Measurements from ENCODE around the gene MPPED2.

Gene MPPED2

DNA sequence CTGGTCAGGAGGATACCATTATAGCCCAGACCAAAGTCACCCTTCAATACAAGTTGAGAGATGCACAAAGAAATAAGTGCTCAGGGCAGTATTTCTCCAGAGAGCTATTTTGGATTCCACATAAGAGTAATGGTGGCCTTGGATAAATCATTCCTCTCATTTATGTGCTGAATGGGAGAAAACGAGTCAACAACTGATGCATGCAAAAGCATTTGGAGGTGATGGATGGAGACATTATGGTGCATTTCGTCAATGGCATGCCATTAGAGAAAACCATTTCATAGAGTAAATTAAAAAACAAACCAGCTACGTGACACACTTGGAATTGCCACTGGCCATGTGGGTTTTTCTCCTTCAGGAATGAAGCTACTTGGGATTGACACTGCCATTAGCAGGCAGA is 182.0 kb downstream of the MPPED2 start:
- DNase-seq (ENCODE audit: low read depth): no peak
- no peak overlapping the region for H3K4me3 ChIP-seq (ENCODE audit: low read depth, low read length)
- TF ChIP-seq MYC (IDR thresholded peaks at IDR 0.05; ENCODE audit: low read depth, low read length) (no peak), POLR2A (IDR thresholded peaks at IDR 0.05; ENCODE audit: extremely low read depth, insufficient read length) (no peak), MAX (IDR thresholded peaks at IDR 0.05; ENCODE audit: low read depth, low read length) (no peak)
- TF ChIP-seq, protein P1, sequence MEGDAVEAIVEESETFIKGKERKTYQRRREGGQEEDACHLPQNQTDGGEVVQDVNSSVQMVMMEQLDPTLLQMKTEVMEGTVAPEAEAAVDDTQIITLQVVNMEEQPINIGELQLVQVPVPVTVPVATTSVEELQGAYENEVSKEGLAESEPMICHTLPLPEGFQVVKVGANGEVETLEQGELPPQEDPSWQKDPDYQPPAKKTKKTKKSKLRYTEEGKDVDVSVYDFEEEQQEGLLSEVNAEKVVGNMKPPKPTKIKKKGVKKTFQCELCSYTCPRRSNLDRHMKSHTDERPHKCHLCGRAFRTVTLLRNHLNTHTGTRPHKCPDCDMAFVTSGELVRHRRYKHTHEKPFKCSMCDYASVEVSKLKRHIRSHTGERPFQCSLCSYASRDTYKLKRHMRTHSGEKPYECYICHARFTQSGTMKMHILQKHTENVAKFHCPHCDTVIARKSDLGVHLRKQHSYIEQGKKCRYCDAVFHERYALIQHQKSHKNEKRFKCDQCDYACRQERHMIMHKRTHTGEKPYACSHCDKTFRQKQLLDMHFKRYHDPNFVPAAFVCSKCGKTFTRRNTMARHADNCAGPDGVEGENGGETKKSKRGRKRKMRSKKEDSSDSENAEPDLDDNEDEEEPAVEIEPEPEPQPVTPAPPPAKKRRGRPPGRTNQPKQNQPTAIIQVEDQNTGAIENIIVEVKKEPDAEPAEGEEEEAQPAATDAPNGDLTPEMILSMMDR (IDR thresholded peaks at IDR 0.05; ENCODE audit: low read depth, low read length): no peak

- no peak overlapping the region for H3K4me3 ChIP-seq (ENCODE audit: low read depth, low read length)
- TF ChIP-seq POLR2A (IDR thresholded peaks at IDR 0.05; ENCODE audit: extremely low read depth, insufficient read length) (no peak), MAX (IDR thresholded peaks at IDR 0.05; ENCODE audit: low read depth, low read length) (no peak), MYC (IDR thresholded peaks at IDR 0.05; ENCODE audit: low read depth, low read length) (no peak)
- TF ChIP-seq, protein P1 (IDR thresholded peaks at IDR 0.05; ENCODE audit: low read depth, low read length): no peak
- no peak for DNase-seq (ENCODE audit: low read depth)
Measured at GRCh38 chr11:30395751-30396150, 190.4 kb downstream of the MPPED2 start.

DNA sequence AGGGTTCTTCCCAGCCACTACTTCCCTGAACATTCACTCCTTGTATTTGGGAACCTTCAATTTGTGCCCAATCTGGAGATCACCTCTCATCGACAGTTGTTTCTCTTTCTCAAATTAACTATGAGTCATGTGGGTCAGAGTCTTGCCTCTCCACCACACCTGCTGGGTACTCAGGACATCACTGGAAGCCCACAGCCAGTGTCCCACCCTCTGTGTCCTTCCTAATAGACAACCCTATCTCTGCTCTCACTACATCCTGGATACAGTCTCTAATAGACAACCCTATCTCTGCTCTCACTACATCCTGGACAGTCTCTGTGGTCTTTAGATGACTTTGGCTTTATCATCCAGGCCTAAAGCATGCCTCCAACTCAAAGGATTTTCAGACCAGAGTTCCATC is 193.1 kb downstream of the MPPED2 start:
- TF ChIP-seq POLR2A (IDR thresholded peaks at IDR 0.05; ENCODE audit: extremely low read depth, insufficient read length): no peak
- TF ChIP-seq MYC (IDR thresholded peaks at IDR 0.05; ENCODE audit: low read depth, low read length): no peak
- TF ChIP-seq MAX (IDR thresholded peaks at IDR 0.05; ENCODE audit: low read depth, low read length): no peak
- TF ChIP-seq, protein P1 (IDR thresholded peaks at IDR 0.05; ENCODE audit: low read depth, low read length): no peak
- no peak for DNase-seq (ENCODE audit: low read depth)
- H3K4me3 ChIP-seq (ENCODE audit: low read depth, low read length): no peak overlapping the region

DNA sequence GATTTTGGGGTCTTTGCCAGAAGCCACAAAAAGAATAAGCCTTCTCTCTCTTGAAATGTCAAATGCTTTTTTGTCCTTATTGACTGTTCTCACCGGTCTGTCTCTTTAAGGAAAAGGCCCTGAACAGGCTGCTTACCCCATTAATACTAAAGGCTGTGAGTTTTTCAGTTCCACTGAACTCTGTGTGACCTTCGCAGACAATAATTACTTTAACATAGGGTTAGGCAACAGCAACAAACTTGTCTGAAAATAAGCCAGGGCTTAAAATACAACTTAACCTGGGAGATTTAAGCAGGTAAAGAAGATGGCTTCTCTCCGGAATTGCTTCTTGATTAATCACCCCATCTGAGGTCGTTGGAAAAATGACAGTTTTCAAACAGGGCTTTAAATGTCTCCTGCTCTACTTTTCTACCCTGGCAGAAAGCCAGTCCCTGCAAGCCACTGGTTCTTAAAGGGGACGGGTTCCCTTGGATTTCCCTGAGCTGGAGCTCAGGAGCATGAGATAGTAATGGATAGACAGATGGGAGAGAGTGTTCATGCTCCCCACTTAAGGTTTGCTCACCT is 193.8 kb downstream of the MPPED2 start:
- no peak overlapping the region for H3K4me3 ChIP-seq (ENCODE audit: low read depth, low read length)
- TF ChIP-seq MAX (IDR thresholded peaks at IDR 0.05; ENCODE audit: low read depth, low read length) (no peak), POLR2A (IDR thresholded peaks at IDR 0.05; ENCODE audit: extremely low read depth, insufficient read length) (no peak), MYC (IDR thresholded peaks at IDR 0.05; ENCODE audit: low read depth, low read length) (no peak)
- TF ChIP-seq, protein P1 (IDR thresholded peaks at IDR 0.05; ENCODE audit: low read depth, low read length): no peak
- no peak for DNase-seq (ENCODE audit: low read depth)

DNA sequence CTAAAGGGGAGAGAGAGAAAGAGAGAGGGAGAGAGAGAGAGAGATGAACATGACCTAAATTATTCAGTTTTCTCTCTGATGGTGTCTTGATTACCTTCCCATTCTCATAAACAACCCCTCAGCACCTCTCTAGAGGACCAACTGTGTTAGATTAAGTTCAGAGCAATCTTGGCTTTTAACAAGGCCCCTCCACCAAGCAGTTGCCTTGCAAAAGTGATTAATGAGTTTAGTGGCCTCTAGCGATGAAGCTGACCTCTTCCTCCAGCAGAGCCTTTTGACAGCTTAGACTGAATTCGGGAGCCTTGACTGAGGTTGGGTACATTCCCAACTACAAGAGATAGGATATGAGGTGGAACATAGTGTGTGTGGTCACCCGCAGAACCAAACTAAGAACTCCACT is 197.2 kb downstream of the MPPED2 start:
- TF ChIP-seq POLR2A (IDR thresholded peaks at IDR 0.05; ENCODE audit: extremely low read depth, insufficient read length) (no peak), MYC (IDR thresholded peaks at IDR 0.05; ENCODE audit: low read depth, low read length) (no peak), MAX (IDR thresholded peaks at IDR 0.05; ENCODE audit: low read depth, low read length) (no peak)
- TF ChIP-seq, protein P1 (IDR thresholded peaks at IDR 0.05; ENCODE audit: low read depth, low read length): no peak
- H3K4me3 ChIP-seq (ENCODE audit: low read depth, low read length): no peak overlapping the region
- DNase-seq (ENCODE audit: low read depth): no peak
